Adrenal gland (tissue), 5 donors: ENCODE measurements around the gene DNHD1.

Experiments used
- CTCF ChIP-seq, 6 experiments: fragments of 450-650 bp in 4 of 6; fragments of 200-600 bp in 2 of 6; sonication (generic) in 1 of 6; IDR thresholded peaks; 1 replicate in 5 of 6; 2 replicates in 1 of 6; pipeline versions ENCODE4 v1.5.1 to v1.8.0; 2016 to 2021; ENCODE audit warnings: antibody characterized with exemption in 6 of 6, mild to moderate bottlenecking in 2 of 6, moderate library complexity in 1 of 6
- POLR2A ChIP-seq, 2 donors: fragments of 450-650 bp; IDR thresholded peaks; one replicate each; pipeline ENCODE4 v1.6.1; 2017; ENCODE audit warnings: antibody characterized with exemption in 2 of 2, mild to moderate bottlenecking in 2 of 2, moderate library complexity in 1 of 2
- donor health status: DM: no; HTN: no; CAD: no.

GRCh38 chr11:6571434-6572008 lies 74.4 kb downstream of the DNHD1 start:
- TF ChIP-seq CTCF (IDR thresholded peaks at IDR 0.05) (no peak), POLR2A (IDR thresholded peaks at IDR 0.05) (no peak)
